ENCODE results near the gene KRTAP5-10.
"Not testable (repeated sequence)": the region's sequence is repeated elsewhere in the genome, so short reads cannot be mapped to it uniquely, and the experiment has no call there.

Gene KRTAP5-10

GRCh38 chr11:71588822-71589545, 23.6 kb downstream of the KRTAP5-10 start:
- intact Hi-C loops (cut with DNase I), result not testable (repeated sequence)

GRCh38 chr11:71589546-71589920, 24.2 kb downstream of the KRTAP5-10 start:
- intact Hi-C loops (cut with DNase I); DNase-seq: not testable (repeated sequence)

More at GRCh38 chr11:71588822-71589545, 23.6 kb downstream of the KRTAP5-10 start:
- DNase-seq, result not testable (repeated sequence)

GRCh38 chr11:71603221-71603620, 37.9 kb downstream of the KRTAP5-10 start:
- DNase-seq; intact Hi-C loops (cut with DNase I): not testable (repeated sequence)

DNA sequence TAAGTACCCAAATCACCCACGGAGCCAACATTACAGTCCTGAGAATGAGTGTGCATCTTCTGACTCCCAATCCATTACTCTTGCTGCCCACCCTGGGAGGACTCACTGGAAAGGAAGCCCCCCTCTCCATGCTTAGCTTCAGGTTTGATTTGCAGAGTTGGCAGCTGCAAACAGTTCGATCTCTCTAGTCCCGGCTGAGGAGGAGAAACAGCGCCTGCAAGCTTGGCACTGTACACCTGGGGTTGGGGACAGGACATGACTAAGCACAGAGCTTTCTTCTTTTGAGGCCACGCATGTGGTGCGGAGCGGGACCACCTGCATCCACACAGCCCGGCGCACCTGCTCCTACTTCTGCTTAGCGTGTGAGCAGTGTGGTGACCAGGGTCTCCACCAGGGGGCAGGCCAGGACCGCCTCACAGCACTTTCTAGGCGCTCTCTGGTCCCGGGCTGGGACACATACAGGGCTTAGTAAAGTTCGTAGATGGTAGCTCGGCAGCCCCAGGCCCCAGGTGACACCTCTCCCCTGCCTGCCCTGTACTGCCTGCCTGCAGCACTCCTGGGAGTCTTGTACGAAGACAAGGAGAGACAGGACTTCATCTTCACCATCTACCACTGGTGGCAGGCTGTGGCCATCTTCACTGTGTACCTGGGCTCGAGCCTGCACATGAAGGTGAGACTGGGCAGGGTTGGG, 39.6 kb downstream of the KRTAP5-10 start:
- intact Hi-C loops (cut with DNase I), result not testable (repeated sequence)
- peak in 14 of 42 donors; percentile 6 to 48 (median 20) for DNase-seq

DNA sequence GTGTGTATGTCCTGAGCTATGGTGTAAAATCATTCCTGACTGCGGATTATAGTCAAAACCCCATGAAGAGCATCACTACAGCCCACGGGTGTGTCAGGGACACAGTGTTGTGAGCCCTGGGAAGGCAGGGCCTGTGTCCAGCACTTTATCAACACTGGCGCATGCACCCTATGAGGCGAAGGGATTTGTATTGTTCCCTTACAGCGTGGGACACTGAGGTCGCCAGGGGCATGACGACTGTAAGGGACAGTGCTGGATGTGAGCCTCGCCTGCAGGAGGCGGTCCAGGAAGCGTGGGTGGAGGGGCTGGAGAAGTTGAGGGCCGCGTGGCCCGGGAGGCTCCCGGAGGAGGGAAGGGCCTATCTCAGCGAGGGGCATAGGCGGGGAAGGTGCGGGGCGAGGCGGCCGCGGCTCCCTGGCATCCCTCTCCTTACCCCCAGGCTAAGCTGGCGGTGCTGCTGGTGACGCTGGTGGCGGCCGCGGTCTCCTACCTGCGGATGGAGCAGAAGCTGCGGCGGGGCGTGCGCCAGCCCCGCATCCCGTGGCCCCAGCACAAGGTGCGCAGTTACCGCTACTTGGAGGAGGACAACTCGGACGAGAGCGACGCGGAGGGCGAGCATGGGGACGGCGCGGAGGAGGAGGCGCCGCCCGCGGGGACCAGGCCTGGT, 41.6 kb downstream of the KRTAP5-10 start:
- intact Hi-C loops (cut with DNase I); DNase-seq: not testable (repeated sequence)

GRCh38 chr11:71607520-71608216, 42.3 kb downstream of the KRTAP5-10 start:
- DNase-seq; intact Hi-C loops (cut with DNase I): not testable (repeated sequence)

DNA sequence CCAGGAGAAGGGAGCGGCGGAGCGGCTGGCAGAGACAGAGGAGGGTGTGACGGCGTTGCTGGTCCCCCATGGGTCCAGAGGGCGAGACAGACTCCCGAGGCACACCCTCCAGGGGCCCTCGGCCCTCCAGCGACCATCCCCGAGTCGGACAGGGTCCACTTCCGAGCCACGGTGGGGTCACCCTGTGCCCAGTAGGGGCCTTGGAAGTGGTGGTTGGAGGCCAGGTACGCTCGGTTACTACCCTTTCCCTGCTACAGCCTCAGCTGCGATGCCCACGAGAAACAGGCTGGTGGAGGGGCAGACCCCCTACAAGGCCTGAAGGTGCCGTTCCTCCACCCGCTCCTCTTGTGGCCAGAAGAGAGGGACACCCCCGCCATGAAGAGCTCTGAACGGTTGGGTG, 42.9 kb downstream of the KRTAP5-10 start:
- intact Hi-C loops (cut with DNase I); DNase-seq: not testable (repeated sequence)

DNA sequence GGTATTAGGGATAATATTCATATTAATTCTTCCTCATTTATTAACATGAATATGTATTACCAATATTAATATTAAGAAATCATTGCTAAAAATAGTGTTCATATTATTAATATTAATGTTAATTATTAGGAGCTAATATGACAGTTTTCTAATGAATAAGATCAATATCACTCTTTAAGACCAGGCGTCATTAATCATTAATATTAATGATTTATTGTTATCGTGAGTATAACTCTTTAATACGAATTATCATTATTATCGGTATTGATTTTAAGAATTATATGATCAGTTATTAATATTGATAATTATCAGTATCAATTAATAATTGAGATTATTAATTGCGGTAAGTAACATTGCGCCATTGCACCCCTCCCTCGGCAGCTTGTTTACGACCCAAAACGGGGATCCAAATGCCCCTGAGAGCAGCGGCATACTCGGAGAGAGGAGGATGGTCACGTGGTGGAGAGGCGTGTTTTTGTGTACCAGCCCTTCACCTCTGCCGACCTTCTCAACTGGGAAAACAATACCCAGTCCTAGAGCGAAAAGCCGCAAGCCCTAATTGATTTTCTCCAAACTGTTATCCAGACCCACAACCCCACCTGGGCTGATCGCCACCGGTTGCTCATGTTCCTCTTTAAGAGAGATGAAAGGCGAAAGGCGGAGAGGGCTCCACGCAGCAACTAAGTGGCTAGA, 46.0 kb downstream of the KRTAP5-10 start:
- DNase-seq; intact Hi-C loops (cut with DNase I): not testable (repeated sequence)

GRCh38 chr11:71613931-71614330, 48.6 kb downstream of the KRTAP5-10 start:
- intact Hi-C loops (cut with DNase I); DNase-seq: not testable (repeated sequence)

DNA sequence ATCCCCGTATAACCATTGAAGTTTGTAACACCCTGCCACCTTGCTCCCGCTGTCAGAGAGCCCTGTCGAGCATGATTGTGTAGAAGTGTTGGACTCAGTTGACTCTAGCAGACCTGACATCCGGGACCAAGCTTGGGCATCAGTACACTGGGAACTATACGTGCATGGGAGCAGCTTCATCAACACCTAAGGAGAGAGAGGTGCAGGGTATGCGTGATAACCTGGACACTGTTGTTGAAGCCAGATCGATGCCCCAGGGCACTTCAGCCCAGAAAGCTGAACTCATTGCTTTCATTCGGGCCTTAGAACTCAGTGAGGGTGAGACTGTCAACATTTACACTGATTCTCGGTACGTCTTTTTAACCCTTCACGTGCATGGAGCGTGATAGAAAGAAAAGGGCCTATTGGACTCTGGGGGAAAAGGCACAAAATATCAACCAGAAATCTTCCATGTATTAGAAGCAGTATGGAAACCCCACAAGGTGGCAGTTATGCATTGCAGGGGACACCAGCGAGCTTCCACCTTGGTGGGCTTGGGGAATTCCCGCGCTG, 49.1 kb downstream of the KRTAP5-10 start:
- intact Hi-C loops (cut with DNase I), result not testable (repeated sequence)

GRCh38 chr11:71615003-71615402, 49.6 kb downstream of the KRTAP5-10 start:
- DNase-seq; intact Hi-C loops (cut with DNase I): not testable (repeated sequence)

More for the DNA sequence above, 49.1 kb downstream of the KRTAP5-10 start:
- DNase-seq, result not testable (repeated sequence)
